Kidney tubule cell (primary cell): ENCODE data around the gene AKAP5.
"Not testable (repeated sequence)": the region's sequence is repeated elsewhere in the genome, so short reads cannot be mapped to it uniquely, and the experiment has no call there.

Experiments
- DNase-seq: peaks from one replicate; pipeline ENCODE4 v3.0.0-alpha.2; 2018; ENCODE audit warnings: low spot score

The AKAP5 gene

DNA sequence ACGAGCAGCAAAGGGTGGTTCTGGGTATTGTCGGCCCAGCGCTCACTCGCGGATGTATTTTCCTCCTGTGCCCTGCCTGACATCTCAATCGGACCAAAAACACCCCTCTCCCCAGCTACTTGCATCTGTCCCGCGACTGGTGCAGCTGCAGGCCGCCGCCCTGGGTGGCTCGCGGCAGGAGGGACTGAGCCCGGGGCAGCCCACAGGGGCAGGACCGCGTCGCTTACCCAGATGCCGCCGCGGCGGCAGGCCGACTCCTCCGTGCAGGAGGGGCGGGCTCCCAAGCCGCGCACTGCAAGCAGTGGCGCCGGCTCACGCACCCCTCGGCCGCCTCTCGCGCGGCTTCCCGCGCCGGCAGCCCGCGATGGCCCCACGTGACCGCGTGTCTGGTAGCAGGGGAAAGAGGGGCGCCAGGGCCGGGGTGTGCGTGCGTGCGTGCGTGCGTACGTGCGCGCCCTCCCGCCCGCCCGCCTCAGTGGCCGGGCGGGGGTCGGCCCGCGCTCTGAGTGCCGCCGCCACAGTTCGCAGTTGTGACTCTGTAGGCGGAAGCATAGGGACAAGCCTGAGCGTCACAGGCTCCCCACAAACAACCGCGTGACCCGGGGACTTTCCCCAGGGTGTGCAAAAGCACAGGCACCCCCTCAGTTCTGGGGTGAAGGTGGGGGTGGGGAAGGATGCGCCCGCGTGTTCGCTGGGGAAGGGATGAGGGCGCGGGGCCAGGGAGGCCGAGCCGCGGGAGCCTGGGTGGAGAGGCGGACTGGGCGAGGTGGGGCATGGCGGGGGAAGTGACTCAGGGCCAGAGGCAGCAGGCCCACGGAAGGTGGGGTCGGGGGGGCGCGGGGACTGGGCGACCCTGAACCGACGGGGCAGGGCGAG lies 38.4 kb downstream of the AKAP5 start, which contains the start of gene ZBTB25:
Gene ZBTB25 (minus strand): TSS at position 405 of the 876 bp plus-strand sequence. CDS start 13,305 bp downstream, outside the sequence.
- DNase-seq: peak; percentile 94

- DNase-seq: peak; percentile 89
These were observed 39.1 kb downstream of the AKAP5 start, which contains the start of gene ZBTB1 for GRCh38 chr14:64504310-64504896. TSS of gene ZBTB1 (plus strand) at chr14:64504770. CDS start at chr14:64521505, 16,735 bp downstream.

GRCh38 chr14:64504897-64505794 lies 39.8 kb downstream of the AKAP5 start:
- DNase-seq: peak; percentile 86

DNA sequence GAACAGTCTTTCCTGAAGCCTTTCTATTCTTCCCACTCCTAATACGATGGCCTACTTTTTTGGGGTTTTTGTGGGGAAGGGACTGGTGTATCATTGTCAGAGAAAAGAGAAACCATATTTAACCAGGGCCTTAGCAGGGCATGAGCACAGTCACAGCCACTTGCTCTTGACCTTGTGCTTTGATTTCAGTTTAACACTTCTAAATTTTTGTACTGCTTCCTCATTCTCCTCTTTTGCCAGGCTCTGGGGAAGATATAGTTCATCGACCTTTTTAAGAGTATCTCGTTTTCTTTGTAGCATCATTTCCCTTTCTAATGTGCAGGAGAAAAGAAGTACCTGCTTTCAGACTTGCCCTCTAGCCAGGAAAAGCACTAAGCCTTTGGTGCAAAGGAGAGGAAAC lies 41.4 kb downstream of the AKAP5 start:
- peak; percentile 22 for DNase-seq

GRCh38 chr14:64507376-64508156 lies 42.3 kb downstream of the AKAP5 start:
- peak; percentile 70 for DNase-seq

DNA sequence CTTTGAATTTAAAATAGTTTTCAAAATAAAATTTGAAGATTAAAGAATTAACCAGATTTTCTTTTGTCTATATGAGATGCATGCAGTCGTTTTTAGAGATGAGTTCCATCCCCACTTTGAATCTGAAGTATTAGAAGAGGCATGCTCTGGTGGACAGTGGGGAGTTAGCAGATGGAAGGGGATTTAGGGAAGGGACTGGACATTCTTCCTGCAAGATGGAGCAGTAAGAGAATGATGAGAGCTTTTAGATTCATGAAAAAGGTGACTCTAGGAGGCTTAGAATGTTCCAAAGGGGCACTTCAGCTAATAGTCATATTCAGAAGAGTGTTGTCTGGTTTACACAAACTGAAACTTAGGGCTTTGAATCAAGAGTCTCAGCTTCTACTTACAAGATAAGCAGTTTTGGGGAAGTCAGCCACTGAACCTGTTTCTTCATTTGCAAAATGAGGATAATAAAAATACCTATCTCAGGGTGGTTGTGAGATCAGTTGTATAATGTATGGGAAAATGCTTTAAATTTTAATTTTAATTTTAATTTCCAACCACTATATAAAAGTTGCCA lies 43.0 kb downstream of the AKAP5 start:
- no peak for DNase-seq

DNA sequence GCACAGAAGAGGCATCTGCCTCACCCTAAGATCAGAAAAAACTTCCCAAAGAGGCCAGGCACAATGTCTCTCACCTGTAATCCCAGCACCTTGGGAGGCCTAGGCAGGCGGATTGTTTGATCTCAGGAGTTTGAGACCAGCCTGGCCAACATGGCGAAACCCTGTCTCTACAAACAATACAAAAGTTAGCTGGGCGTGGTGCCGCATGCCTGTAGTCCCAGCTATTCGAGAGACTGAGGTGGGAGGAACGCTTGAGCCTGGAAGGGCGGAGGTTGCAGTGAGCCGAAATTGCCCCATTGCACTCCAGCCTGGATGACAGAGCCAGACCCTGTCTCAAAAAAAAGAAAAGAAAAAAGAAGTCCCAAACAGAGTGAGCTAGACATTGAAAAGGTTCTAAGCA lies 43.7 kb downstream of the AKAP5 start:
- DNase-seq: no peak

DNA sequence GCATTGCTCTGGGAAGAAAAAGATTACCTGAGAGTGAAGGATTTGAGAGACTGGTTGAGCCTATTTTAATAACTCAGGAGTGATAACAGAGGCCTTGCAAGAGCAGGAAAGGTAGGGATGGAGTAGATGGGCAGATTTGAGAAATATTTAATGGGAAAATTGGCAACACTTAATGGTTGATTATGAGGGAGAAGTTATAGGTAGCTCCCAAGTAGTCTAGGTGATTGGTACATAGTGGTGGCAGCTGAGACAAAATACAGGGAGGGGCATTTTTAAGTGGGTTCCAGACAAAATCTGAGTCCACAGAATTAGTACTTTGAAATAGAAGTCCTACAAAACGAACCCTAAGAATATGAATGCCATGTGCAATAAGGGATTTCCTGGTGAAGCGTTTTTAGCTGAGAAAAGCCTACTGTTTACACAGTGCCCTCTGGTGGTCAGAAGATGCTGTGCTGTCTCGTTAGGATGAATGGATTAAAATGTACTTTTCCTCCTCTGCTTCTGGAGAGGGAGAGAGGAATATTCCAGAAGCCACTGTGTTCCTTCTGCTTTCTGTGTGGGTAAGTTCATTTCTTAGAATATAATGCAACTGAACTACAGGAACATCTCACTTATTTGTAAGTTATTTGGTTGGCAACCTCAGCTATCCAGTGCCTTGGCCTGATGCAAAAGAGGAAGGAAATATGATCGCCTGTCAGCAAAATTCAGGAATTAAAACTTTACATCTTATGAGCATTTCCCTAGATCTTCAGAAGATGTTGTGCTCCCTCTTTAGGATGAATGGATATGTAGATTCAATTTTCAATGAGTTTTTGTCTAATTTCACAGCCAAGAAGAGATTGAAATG lies 45.7 kb downstream of the AKAP5 start:
- peak; percentile 73 for DNase-seq

DNA sequence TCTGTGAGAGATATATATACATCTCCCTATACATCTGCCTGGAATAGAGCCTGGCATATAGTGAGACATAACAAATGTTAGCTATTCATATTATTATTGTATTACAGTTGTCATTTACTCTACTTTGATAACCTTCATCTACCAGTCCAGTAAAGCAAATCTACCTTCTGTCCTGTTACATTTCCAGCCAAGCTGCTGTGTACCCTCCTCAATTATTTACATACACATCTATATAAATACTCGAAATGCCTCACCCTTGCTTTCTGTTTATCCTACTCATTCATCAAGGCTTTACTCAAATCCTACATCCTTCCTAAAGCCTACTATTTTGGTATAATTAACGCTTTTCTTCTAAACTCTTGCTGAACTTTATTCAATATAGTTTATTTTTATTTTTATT lies 48.0 kb downstream of the AKAP5 start:
- DNase-seq: no peak

DNA sequence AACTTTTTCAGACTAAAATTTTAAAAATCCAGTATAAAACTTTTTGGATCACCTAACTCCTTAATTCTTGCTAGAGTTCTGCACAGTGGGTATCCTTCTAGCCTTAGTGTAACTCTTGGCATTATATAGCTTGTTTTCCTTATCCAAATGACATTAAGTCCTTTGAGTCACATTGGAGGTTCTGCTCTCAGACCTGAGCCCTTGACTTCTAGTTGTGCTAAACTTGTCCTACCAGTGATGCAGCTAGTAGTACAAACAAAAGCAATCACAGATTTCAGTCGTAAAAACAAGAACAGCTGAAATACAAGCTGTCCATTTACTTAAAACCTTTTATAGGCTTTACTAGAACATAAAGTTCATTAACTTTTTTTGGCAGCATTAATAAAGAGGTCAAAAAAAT lies 49.8 kb downstream of the AKAP5 start:
- DNase-seq: no peak

DNA sequence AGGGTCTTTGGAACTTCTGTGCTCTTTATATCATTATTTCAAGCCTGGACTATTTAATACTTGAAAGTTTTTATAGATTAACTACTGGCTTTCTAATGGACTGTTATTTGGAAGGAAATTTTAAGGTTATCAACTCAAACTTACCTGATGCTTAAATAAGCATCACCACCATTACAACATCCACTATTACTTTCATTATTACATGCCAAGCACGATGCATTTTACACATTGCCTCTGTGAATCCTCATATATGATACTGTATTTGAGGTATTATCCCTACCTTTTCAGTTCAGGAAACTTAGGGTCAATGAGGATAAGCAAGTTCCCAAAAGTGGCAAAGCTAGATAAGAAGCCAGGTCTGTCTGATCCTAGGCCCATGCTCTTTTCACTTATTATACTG lies 51.7 kb downstream of the AKAP5 start:
- DNase-seq: no peak

DNA sequence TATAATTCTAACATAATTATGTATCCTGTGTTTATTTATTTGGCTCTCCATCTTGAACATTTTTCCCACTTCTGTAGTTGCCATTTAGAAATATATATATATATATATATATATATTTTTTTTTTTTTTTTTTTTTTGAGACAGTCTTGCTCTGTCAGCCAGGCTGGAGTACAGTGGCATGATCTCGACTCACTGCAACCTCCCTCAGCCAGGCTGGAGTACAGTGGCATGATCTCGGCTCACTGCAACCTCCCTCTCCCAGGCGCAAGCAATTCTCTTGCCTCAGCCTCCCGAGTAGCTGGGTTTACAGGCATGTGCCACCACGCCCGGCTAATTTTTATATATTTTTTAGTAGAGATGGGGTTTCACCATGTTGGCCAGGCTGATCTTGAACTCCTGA lies 52.4 kb downstream of the AKAP5 start:
- not testable (repeated sequence) for DNase-seq

GRCh38 chr14:64518229-64518628 lies 52.9 kb downstream of the AKAP5 start:
- no peak for DNase-seq

DNA sequence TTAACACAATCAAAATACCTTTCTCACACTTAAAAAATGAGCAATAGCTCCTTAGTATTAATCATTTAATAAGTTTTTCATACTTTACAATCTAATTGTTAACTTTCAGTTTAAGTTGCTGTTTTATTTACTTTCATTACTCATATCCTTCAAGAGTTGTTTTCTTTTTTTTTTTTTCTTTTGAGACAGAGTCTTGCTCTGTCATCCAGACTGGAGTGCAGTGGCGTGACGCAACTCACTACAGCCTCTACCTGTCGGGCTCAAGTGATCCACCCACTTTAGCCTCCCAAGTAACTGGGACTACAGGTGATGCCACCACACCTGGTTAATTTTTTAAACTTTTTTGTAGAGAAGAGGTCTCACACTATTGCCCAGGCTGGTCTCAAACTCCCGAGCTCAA lies 55.4 kb downstream of the AKAP5 start:
- peak; percentile 39 for DNase-seq

DNA sequence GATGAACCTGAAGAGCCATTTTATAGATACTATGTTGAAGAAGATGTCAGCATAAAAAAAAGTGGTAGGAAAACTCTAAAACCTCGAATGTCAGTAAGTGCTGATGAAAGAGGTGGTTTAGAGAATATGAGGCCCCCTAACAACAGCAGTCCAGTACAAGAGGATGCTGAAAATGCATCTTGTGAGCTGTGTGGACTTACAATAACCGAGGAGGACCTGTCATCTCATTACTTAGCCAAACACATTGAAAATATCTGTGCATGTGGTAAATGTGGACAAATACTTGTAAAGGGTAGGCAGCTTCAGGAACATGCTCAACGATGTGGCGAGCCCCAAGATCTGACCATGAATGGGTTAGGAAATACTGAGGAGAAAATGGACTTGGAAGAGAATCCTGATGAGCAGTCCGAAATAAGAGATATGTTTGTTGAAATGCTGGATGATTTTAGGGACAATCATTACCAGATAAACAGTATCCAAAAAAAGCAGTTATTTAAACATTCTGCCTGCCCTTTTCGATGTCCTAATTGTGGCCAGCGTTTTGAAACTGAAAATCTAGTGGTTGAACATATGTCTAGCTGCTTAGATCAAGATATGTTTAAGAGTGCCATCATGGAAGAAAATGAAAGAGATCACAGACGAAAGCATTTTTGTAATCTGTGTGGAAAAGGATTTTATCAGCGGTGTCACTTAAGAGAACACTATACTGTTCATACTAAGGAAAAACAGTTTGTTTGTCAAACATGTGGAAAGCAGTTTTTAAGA lies 57.5 kb downstream of the AKAP5 start:
- DNase-seq: no peak
